Mesothelial cell of epicardium (in vitro differentiated cells): ENCODE results near the gene SDSL. TPM values are rescaled to one million over a fixed set of nuclear protein-coding genes. Genes with fewer than 3 reads are reported as not detected.

Source experiments
- DNase-seq, 2 experiments: peaks; one replicate each; pipeline ENCODE4 v3.0.0; 2021; ENCODE audit warnings: low spot score in 2 of 2; ENCODE audit not compliant: unreplicated experiment in 2 of 2
- H3K27ac Mint-ChIP-seq: 2 replicates; pipeline ENCODE4 v1.8.0; 2021; ENCODE audit warnings: mixed read lengths
- H3K27me3 Mint-ChIP-seq: 2 replicates; pipeline ENCODE4 v1.8.0; 2021; ENCODE audit warnings: low read depth, mixed read lengths
- H3K36me3 Mint-ChIP-seq: 2 replicates; pipeline ENCODE4 v1.8.0; 2021; ENCODE audit warnings: mixed read lengths
- H3K4me1 Mint-ChIP-seq: 2 replicates; pipeline ENCODE4 v1.8.0; 2021; ENCODE audit warnings: mixed read lengths
- H3K4me3 Mint-ChIP-seq: 2 replicates; pipeline ENCODE4 v1.8.0; 2021; ENCODE audit warnings: mild to moderate bottlenecking, moderate library complexity, mixed read lengths
- H3K9me3 Mint-ChIP-seq: 2 replicates; pipeline ENCODE4 v1.8.0; 2021; ENCODE audit warnings: mixed read lengths
- CTCF ChIP-seq: fragments of 200-600 bp; sonication (generic); IDR thresholded peaks from one replicate; pipeline ENCODE4 v1.5.0; 2021; ENCODE audit warnings: antibody characterized with exemption; ENCODE audit not compliant: unreplicated experiment
- total RNA-seq: library from RNA; stranded (reverse); gene quantifications from 3 replicates; pipeline ENCODE4 v1.2.1, GENCODE V29; 2021

SDSL gene
- total RNA-seq, 1 donor from 2014 or later, result 11.6 TPM

- no peak overlapping the region for H3K4me3 Mint-ChIP-seq
Observed at GRCh38 chr12:113469224-113469948, 47.2 kb downstream of the SDSL start.

GRCh38 chr12:113469949-113470743 lies 48.0 kb downstream of the SDSL start:
- Mint-ChIP-seq H3K9me3 (no peaks in the 10 kb centered on the region), H3K4me1 (peaks cover 9% of the 10 kb centered on the region), H3K36me3 (no peaks in the 10 kb centered on the region), H3K27me3 (peaks cover 96% of the 10 kb centered on the region), H3K4me3 (no peak overlapping the region), H3K27ac (no peak overlapping the region)
- DNase-seq, result no peak
- TF ChIP-seq CTCF, result no peak

More at GRCh38 chr12:113469224-113469948, 47.2 kb downstream of the SDSL start:
- H3K27me3 Mint-ChIP-seq, result peaks cover 95% of the 10 kb centered on the region
- TF ChIP-seq CTCF, result no peak
- peaks cover 15% of the 10 kb centered on the region for H3K4me1 Mint-ChIP-seq
- no peak overlapping the region for H3K27ac Mint-ChIP-seq
- H3K9me3 Mint-ChIP-seq, result no peaks in the 10 kb centered on the region
- DNase-seq, result no peak
- H3K36me3 Mint-ChIP-seq, result no peaks in the 10 kb centered on the region

GRCh38 chr12:113470871-113471618 lies 48.9 kb downstream of the SDSL start:
- H3K27me3 Mint-ChIP-seq, result peaks cover 98% of the 10 kb centered on the region
- H3K9me3 Mint-ChIP-seq, result no peaks in the 10 kb centered on the region
- H3K4me1 Mint-ChIP-seq, result peaks cover 8% of the 10 kb centered on the region
- no peaks in the 10 kb centered on the region for H3K36me3 Mint-ChIP-seq
- no peak overlapping the region for H3K4me3 Mint-ChIP-seq
- no peak for DNase-seq
- TF ChIP-seq CTCF, result no peak
- H3K27ac Mint-ChIP-seq, result no peak overlapping the region

GRCh38 chr12:113471619-113472171 lies 49.5 kb downstream of the SDSL start, which contains the start of gene LHX5:
TSS of gene LHX5 (minus strand) at chr12:113471871. CDS start at chr12:113471498, 373 bp downstream.
- no peak within 1 kb of the TSS for H3K4me3 Mint-ChIP-seq
- H3K27me3 Mint-ChIP-seq, result peaks cover 97% of the 10 kb centered on the region
- no peak for DNase-seq
- H3K4me1 Mint-ChIP-seq, result peaks cover 6% of the 10 kb centered on the region
- no peaks in the 10 kb centered on the region for H3K36me3 Mint-ChIP-seq
- no peak for TF ChIP-seq CTCF
- no peak within 1 kb of the TSS for H3K27ac Mint-ChIP-seq
- no peaks in the 10 kb centered on the region for H3K9me3 Mint-ChIP-seq

GRCh38 chr12:113472191-113473121 lies 50.3 kb downstream of the SDSL start:
- Mint-ChIP-seq H3K4me1 (peaks cover 2% of the 10 kb centered on the region), H3K27me3 (peaks cover 94% of the 10 kb centered on the region), H3K4me3 (no peak overlapping the region), H3K27ac (no peak overlapping the region), H3K9me3 (no peaks in the 10 kb centered on the region), H3K36me3 (no peaks in the 10 kb centered on the region)
- TF ChIP-seq CTCF, result no peak
- DNase-seq, result no peak
